PC-9 (cell line): Measurements from ENCODE around the gene PI4KA. TPM values are rescaled to one million over a fixed set of nuclear protein-coding genes. Genes with fewer than 3 reads are reported as not detected.

Source experiments
- BruUV-seq: library from RNA; stranded (reverse); fragments of 400-500 nt; replicated peaks from 2 replicates; lab custom pipeline; 2021; lab: Mats Ljungman, UMichigan
- CTCF ChIA-PET: fragments of 300-600 bp; sonication (Branson Sonifier 250); formaldehyde crosslinking; loops from one replicate; lab custom pipeline; 2022; ENCODE audit warnings: antibody characterized with exemption; lab: Charles Lee
- POLR2A ChIA-PET: fragments of 300-600 bp; sonication (Branson Sonifier 250); formaldehyde crosslinking; loops from one replicate; lab custom pipeline; 2022; ENCODE audit warnings: antibody characterized with exemption; ENCODE audit not compliant: unreplicated experiment; lab: Charles Lee
- DNase-seq, 2 experiments: peaks; one replicate each; pipeline versions ENCODE4 v3.0.0 to v3.0.0-alpha.2; 2015 to 2022; ENCODE audit warnings: mixed read lengths in 1 of 2
- H2AFZ ChIP-seq: fragments of 200-600 bp; sonication (generic); 2 replicates; pipeline ENCODE4 v1.8.1; 2017; ENCODE audit warnings: antibody characterized with exemption
- H3F3A ChIP-seq: fragments of 200-600 bp; sonication (generic); 2 replicates; pipeline ENCODE4 v1.8.1; 2017; ENCODE audit warnings: antibody characterized with exemption, mild to moderate bottlenecking, low read depth; ENCODE audit not compliant: insufficient read depth
- H3K27ac ChIP-seq: fragments of 200-600 bp; sonication (generic); 2 replicates; pipeline ENCODE4 v1.6.1; 2016; ENCODE audit warnings: mixed run types
- H3K27me3 ChIP-seq: fragments of 200-600 bp; sonication (generic); 2 replicates; pipeline ENCODE4 v1.6.1; 2016; ENCODE audit warnings: low read depth, mixed run types; ENCODE audit not compliant: insufficient read depth
- H3K36me3 ChIP-seq: fragments of 200-600 bp; sonication (generic); 2 replicates; pipeline ENCODE4 v1.6.1; 2016; ENCODE audit warnings: low read depth, mixed run types
- H3K4me1 ChIP-seq: fragments of 200-600 bp; sonication (generic); replicated peaks from 2 replicates; pipeline ENCODE4 v1.6.1; 2016; ENCODE audit warnings: mixed run types; ENCODE audit not compliant: insufficient read depth
- H3K4me2 ChIP-seq: fragments of 200-600 bp; sonication (generic); 2 replicates; pipeline ENCODE4 v1.6.1; 2017; ENCODE audit warnings: mixed run types
- H3K4me3 ChIP-seq: fragments of 200-600 bp; sonication (generic); 2 replicates; pipeline ENCODE4 v1.6.1; 2016; ENCODE audit warnings: mixed run types
- H3K79me2 ChIP-seq: fragments of 200-600 bp; sonication (generic); 2 replicates; pipeline ENCODE4 v1.6.1; 2017; ENCODE audit warnings: low read depth, mixed run types
- H3K9me2 ChIP-seq: fragments of 200-600 bp; sonication (generic); 2 replicates; pipeline ENCODE4 v1.8.1; 2017; ENCODE audit warnings: mild to moderate bottlenecking; ENCODE audit not compliant: insufficient read depth
- H3K9me3 ChIP-seq: fragments of 200-600 bp; sonication (generic); 2 replicates; pipeline ENCODE4 v1.8.1; 2016; ENCODE audit warnings: low read depth; ENCODE audit not compliant: insufficient read depth
- H4K20me1 ChIP-seq: fragments of 200-600 bp; sonication (generic); 2 replicates; pipeline ENCODE4 v1.8.1; 2017; ENCODE audit not compliant: insufficient read depth
- EZH2 ChIP-seq: fragments of 200-600 bp; sonication (generic); IDR thresholded peaks from 2 replicates; pipeline ENCODE4 v1.8.0; 2017; ENCODE audit warnings: antibody characterized with exemption, low read depth
- intact Hi-C: fragments of 100-400 bp; cut with micrococcal nuclease; formaldehyde crosslinking; loops from one replicate; pipeline ENCODE4 v1.10.0; 2022; ENCODE audit not compliant: unreplicated experiment
- total RNA-seq: library from RNA; stranded (reverse); gene quantifications from 2 replicates; pipeline ENCODE4 v1.2.3, GENCODE V29; 2021
- TF ChIP-seq, protein P1 (sequence below): fragments of 200-600 bp; sonication (generic); conservative IDR thresholded peaks from 2 replicates; pipeline ENCODE4 v1.6.1; 2017; ENCODE audit warnings: mixed run types, antibody characterized with exemption, mild to moderate bottlenecking, moderate library complexity

PI4KA gene
- total RNA-seq, 1 experiment from 2014 or later: 27.9 TPM

DNA sequence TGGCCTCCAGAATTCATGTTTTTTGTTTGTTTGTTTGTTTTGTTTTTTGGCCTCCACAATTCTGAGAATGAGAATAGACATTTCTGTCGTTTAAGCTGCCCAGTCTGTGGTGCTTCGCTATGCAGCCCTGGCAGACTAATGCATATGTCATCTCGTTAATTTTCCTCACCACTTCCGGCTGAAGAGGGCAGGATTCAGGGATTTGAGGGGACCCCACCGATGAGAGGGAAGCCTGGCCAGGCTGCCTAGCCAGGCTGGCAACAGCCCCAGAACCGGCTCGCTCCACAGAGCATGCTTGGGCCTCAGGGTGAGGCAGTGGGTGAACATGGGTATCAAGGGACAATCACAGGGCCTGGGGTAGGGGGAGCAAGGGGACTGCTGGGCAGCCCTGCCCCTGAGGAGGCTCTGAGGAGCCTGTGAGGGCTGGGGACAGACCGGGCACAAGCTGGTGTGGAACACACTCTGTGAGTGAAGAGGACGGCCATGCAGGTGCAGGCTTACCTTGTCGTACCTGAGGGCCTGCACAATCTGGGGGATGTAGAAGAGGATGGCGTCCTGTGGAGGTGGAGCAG lies 132.5 kb downstream of the PI4KA start:
- BruUV-seq: no TSS peak

DNA sequence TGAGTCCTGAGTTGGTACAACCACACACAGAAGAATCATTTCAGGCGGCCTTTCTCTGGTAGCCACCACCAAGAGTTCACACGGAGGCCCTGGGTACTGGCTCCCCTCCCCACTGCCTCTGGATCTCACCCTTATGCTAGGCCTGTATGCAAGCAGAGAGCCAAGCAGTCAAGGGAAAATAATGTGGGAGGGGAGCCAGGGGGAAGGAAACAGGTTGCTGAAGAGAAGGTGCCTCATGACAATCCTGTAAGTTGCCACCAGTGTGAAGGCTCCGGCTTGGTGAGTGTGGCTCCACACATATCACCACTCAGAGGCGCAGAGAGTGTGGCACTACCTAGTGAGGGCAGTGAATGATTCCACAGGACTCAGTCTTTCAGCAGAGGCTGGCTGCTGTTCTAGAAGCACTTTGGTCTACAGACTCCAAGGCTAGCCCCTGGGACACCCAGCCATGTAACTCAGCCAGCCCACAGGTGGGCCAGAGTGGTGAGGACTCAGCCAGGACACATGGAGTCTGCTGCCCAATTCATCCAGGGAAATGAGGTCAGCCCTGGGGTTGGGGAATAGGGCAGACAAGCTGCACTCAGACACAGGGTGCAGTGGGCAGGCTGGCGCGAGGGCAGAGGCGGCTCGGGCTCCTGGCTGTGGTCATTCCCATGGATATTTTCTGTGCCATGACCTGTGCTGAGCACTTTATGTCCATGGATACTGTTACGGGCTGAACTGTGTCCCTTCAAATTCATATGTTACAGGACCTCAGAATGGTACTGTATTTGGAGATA lies 133.7 kb downstream of the PI4KA start:
- BruUV-seq: no TSS peak
- H2AFZ ChIP-seq: no peak overlapping the region
- H3F3A ChIP-seq: no peaks in the 10 kb centered on the region
- no peak overlapping the region for H3K27ac ChIP-seq
- H3K36me3 ChIP-seq: no peaks in the 10 kb centered on the region
- CTCF ChIA-PET: no interaction called here
- intact Hi-C loops: no loop called here
- no peaks in the 10 kb centered on the region for H3K4me1 ChIP-seq
- no peaks in the 10 kb centered on the region for H3K79me2 ChIP-seq
- H4K20me1 ChIP-seq: no peaks in the 10 kb centered on the region
- POLR2A ChIA-PET: no interaction called here
- no peaks in the 10 kb centered on the region for H3K9me2 ChIP-seq
- DNase-seq: no peak
- TF ChIP-seq, protein P1, sequence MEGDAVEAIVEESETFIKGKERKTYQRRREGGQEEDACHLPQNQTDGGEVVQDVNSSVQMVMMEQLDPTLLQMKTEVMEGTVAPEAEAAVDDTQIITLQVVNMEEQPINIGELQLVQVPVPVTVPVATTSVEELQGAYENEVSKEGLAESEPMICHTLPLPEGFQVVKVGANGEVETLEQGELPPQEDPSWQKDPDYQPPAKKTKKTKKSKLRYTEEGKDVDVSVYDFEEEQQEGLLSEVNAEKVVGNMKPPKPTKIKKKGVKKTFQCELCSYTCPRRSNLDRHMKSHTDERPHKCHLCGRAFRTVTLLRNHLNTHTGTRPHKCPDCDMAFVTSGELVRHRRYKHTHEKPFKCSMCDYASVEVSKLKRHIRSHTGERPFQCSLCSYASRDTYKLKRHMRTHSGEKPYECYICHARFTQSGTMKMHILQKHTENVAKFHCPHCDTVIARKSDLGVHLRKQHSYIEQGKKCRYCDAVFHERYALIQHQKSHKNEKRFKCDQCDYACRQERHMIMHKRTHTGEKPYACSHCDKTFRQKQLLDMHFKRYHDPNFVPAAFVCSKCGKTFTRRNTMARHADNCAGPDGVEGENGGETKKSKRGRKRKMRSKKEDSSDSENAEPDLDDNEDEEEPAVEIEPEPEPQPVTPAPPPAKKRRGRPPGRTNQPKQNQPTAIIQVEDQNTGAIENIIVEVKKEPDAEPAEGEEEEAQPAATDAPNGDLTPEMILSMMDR: no peak
- no peak for TF ChIP-seq EZH2
- H3K4me2 ChIP-seq: no peak overlapping the region
- H3K27me3 ChIP-seq: no peaks in the 10 kb centered on the region
- no peaks in the 10 kb centered on the region for H3K9me3 ChIP-seq
- no peak overlapping the region for H3K4me3 ChIP-seq

More for the DNA sequence above, 132.5 kb downstream of the PI4KA start:
- no peak for DNase-seq
- no peak overlapping the region for H3K27ac ChIP-seq
- no peaks in the 10 kb centered on the region for H3K79me2 ChIP-seq
- H3F3A ChIP-seq: no peaks in the 10 kb centered on the region
- H3K27me3 ChIP-seq: no peaks in the 10 kb centered on the region
- H3K4me1 ChIP-seq: no peaks in the 10 kb centered on the region
- no peaks in the 10 kb centered on the region for H3K9me3 ChIP-seq
- H3K36me3 ChIP-seq: no peaks in the 10 kb centered on the region
- H3K4me2 ChIP-seq: no peak overlapping the region
- ChIA-PET POLR2A (no interaction called here), CTCF (no interaction called here)
- H4K20me1 ChIP-seq: no peaks in the 10 kb centered on the region
- H3K9me2 ChIP-seq: no peaks in the 10 kb centered on the region
- TF ChIP-seq EZH2: no peak
- TF ChIP-seq, protein P1: no peak
- intact Hi-C loops: no loop called here
- no peak overlapping the region for H3K4me3 ChIP-seq
- no peak overlapping the region for H2AFZ ChIP-seq

DNA sequence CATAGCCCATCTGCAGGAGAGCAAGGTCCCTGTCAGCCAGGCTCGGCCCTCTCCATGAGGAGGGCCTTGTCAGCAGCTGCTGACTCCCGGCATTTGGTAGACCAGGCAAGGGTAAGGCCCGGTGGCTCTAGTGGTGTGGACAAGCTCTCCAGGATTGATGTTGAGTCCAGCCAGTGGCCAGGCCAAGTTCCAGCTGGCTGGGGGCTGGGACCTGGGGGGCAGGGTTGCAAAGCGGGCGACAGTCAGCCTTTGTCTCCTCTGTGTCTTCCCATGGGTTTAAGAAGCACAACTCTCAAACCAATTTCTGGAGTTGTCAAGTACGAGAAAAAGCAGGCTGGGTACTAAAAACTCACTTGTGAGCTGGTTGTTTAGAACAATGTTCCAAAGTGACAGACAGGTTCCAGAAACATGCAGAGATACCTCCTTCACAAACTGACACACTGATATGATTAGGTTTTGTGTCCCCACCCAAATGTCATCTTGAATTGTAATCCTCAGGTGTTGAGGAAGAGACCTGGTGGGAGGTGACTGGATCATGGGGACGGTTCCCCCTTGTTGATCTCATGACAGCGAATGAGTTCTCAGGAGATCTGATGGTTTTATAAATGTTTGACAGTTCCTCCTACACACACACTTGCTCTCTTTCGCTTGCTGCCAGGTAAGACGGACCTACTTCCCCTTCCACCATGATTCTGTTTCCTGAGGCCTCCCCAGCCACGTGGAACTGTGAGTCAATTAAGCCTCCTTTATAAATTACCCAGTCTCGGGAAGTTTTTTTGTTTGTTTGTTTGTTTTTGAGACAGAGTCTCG lies 137.0 kb downstream of the PI4KA start:
- Histone ChIP-seq H3K4me2 (no peak overlapping the region), H4K20me1 (no peaks in the 10 kb centered on the region), H2AFZ (no peak overlapping the region), H3K9me3 (no peaks in the 10 kb centered on the region), H3K27ac (no peak overlapping the region), H3K27me3 (no peaks in the 10 kb centered on the region), H3K4me1 (no peaks in the 10 kb centered on the region), H3K4me3 (no peak overlapping the region), H3K36me3 (no peaks in the 10 kb centered on the region), H3K9me2 (no peaks in the 10 kb centered on the region), H3K79me2 (no peaks in the 10 kb centered on the region), H3F3A (no peaks in the 10 kb centered on the region)
- TF ChIP-seq, protein P1: no peak
- TF ChIP-seq EZH2: no peak
- BruUV-seq: no TSS peak
- POLR2A ChIA-PET: no interaction called here
- DNase-seq: no peak
- intact Hi-C loops: no loop called here
- CTCF ChIA-PET: no interaction called here
